GM21619 (cell line): ENCODE measurements around the gene CDH12.
"Not testable (repeated sequence)": the region's sequence is repeated elsewhere in the genome, so short reads cannot be mapped to it uniquely, and the experiment has no call there.

ENCODE experiments used
- ATAC-seq: cut with Tn5 transposase; IDR thresholded peaks from one replicate; pipeline ENCODE4 v1.9.1; 2021; ENCODE audit not compliant: unreplicated experiment

Gene CDH12

GRCh38 chr5:22316294-22316693 lies 536.9 kb downstream of the CDH12 start:
- ATAC-seq: no peak

GRCh38 chr5:22315052-22315451 lies 538.1 kb downstream of the CDH12 start:
- not testable (repeated sequence) for ATAC-seq

DNA sequence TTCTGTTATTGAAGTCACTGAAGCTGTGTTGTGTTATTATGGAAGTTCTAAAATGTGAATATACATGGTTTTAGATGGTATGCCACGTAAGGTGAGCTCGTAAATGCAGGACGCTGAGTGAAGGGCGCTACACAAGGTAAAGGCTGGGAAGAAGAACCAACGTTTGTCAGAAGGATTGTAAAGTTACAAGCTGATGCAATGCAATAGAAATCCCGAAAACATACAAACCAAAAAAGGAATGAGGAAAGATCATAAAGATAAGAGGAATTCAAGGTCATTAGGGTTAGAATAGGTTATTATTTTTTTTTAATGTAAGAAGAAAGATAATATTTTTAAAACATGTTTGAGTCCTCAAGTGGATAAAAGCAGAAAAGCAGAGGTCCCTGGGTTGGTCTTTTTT lies 538.6 kb downstream of the CDH12 start:
- no peak for ATAC-seq

DNA sequence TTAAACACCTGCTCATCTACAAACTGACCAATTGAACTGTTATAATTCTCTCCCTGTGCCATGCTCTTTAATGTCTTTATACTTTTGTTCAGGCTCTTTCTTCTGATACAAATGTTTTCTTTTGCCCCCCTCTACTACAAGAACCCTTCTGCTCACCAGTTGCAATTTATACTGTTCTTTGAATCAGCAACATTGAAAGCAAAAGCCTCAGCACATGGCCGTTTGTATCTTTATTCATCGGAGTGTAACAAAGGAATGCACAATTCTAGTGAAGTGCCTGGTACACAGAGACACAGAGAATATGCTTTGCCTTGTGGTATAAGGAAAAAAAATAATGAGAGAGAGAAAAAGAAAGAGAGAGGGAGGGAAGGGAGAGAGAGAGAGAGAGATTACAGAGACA lies 547.1 kb downstream of the CDH12 start:
- no peak for ATAC-seq

DNA sequence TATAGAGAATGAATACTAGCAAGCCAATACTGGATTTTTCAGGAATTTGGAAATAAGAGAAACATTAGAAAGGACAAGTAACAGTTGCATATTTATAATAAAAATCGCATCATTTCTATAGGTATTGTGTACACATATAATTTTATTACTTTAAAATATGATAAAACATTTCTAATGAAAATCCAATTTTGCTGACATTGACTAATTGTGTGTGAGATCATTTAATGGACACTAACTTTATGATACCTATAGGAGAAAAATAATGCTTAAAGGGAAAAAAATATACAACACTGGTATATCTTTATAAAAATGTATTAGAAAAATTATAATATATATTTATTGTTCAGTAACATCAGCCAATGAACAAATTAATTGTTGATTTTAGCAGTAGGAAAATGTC lies 557.3 kb downstream of the CDH12 start:
- ATAC-seq: no peak

DNA sequence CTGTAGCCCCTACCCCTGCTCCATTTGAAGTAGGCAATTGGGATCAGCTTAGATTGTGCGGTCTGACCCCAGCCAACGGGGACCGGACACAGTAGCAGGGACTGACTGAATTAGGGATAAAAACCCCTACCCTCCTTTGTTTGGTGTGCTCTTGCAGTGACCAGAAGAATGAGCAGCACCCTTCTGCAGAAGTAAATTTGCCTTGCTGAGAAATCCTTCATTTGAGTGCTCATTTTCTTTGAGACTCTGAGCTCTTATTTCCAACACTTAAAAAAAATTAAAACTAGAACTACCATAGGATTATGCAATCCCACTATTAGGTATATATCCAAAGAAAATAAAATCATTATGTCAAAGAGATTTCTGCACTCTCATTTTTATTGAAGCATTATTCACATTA lies 560.0 kb downstream of the CDH12 start:
- ATAC-seq: no peak

DNA sequence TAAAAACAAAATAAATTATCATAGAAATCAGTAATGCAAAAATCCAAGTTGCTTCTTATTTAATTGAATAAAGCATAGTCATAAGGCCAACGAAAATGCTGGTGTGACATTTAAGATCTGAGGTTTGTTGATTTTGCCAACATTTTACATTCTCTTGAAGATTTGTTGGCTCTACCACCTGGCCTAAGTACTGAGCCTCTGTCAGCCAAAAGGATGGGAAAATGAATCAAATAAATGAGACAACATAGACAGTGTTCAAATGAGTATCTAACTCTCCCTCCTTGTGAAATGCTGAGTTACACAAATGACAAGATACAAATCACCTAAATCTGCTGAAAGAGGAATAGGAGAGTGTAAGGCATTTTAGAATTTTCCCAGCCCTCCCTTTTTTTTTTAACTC lies 575.0 kb downstream of the CDH12 start:
- no peak for ATAC-seq

DNA sequence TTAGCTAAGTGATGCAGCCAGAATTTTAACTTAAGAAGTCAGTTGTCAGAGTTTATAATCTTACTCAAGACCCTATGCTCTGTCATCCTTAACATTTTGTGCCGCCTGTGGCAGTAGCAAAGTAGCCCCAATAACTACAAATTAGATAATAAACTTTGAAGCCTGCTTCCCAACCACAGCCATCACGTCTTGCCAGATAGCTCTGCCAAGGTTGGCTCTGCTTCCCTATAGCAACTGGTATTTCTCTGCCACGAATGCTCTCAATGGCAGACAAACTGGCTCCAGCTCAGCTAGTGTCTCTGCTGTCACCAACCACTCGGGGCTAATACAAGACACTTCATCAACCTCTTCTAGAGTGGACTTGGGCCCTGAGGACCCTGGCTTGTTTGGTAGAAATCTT lies 576.1 kb downstream of the CDH12 start:
- ATAC-seq: no peak

GRCh38 chr5:22265855-22266254 lies 587.3 kb downstream of the CDH12 start:
- not testable (repeated sequence) for ATAC-seq

- ATAC-seq: no peak
Observed at GRCh38 chr5:22258139-22258538, 595.0 kb downstream of the CDH12 start.

- ATAC-seq: no peak
Observed at GRCh38 chr5:22250528-22250927, 602.6 kb downstream of the CDH12 start.

DNA sequence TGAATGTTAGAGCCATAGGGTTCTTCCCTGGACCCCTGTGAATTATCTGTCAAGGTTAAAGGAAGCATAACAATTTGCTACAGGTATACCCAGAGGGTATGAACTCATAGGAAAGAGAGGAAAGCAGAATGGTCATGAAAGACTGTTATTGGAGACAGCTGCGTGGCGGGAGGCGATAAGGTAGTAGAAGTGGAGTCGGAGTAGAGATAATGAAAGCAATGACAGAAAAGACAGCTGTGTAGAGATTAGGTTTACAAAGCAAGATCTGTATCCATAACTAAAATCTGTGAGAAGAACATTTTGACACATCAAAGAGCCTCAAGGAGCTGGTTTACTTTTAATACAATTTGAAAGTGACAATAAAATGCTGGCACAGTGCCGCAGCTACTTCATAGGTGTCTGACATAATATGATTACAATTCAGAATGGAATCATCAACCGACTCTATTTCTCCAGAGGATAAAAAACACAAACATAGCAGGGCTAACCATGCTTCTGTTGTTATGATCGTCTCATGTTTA lies 603.9 kb downstream of the CDH12 start:
- ATAC-seq: no peak

GRCh38 chr5:22245770-22246169 lies 607.4 kb downstream of the CDH12 start:
- ATAC-seq: no peak

GRCh38 chr5:22242532-22242931 lies 610.6 kb downstream of the CDH12 start:
- ATAC-seq: no peak

GRCh38 chr5:22238047-22238446 lies 615.1 kb downstream of the CDH12 start:
- ATAC-seq: no peak

DNA sequence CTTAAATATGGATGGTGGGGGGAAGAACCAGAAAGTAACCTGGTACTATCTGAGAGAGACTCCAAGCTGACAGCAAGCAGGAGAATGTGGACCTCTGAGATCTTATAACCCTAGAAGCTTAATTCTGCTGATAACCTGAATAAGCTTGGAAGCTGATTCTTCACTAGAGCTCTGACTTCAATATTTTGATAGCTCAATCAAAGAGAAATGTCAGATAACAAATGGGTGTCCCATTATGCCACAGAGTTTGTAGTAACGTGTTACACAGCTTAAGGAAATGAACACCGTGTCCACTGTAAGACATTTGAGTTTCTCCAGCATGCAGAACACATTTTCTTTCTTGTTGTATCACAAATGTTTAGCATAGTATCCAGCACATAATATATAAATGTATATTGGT lies 626.7 kb downstream of the CDH12 start:
- no peak for ATAC-seq

- ATAC-seq: no peak
Observed at GRCh38 chr5:22223079-22223478, 630.1 kb downstream of the CDH12 start.

DNA sequence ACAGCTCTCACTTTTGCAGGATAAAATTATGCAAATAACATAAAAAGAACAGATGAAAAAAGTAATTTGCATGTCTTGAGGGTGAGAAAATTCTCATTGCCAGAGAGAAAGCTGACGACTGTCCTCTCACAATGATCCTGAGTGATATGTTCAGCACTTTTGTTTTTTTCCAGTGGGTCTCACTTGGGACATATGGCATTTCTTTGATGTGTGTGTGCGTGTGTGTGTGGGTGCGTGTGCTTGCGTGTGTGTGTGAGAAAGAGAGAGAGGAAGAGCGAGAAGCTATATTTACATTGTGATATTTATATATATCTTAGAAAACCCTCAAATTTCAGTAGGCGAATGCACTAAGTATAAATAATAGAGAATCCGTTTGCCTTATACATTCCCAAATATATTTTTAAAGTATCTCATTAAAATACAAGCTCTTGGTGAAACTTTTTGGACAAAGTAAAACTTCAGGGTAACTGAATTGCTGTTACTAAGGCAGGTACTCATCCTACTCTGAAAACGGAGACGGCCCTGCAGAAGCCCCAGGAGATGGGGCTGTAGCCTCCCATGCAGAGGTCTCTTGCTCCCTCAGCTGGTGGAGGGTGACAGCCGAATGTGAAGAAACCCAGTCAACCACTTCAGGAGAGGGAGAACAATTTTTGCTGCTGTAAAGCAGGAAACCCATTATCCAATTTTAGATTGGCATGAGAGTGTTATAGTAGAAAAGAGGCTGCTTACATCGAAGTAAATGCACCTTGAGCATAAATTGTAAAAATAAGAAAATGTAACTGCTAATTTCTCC lies 639.2 kb downstream of the CDH12 start:
- ATAC-seq: not testable (repeated sequence)

DNA sequence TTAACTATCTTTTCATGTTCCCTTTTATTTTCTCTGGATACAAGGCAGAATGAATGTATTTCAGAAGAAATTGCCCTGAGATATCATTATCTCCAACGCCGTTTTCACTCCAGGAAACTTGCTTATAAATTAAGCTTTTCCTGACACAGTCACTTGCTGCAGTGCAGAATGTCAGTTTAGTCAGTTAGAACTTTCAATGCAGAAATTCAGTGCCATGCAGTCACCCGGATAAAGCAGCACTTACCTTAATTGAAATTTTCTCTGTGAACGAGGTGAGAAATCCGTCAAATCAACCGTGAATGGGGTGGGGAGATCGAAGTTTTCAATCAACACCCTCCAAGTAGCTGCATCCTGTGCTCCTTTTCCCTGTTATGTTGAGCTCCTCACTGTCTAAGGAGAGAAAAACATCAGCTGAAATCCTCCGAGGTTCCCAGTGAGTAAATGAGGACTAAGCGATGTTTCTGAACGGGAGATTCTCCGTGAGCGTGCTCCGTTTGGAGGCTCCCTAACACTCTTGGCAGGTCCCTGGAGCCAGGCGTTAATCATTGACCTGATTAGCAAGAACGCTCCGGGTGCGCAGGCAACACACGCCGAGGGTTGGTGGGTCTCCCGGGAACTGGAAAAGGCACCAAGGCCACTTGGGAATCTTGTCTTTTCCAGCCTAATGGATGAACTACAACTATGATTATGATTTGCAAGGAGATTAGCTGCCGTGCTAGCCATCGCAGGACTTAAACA lies 640.7 kb downstream of the CDH12 start:
- not testable (repeated sequence) for ATAC-seq

DNA sequence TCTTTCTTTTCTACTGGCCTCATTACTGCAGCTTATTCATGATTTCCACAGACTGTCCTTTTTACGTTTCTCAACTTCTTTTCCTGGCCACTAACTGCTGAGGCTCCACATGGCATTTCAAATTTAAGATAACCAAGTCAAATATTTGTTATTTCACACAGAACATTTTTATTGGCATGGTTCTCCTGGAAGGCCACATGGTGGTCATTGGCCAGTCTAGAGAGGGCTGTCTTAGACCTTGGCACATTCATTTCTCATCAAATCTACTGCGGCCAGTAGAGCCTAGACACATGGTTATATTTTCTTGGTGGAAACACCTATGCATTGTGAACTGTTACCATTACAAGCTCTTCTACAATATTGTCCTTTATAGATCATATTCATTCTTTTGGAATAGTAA lies 644.7 kb downstream of the CDH12 start:
- not testable (repeated sequence) for ATAC-seq

- not testable (repeated sequence) for ATAC-seq
Observed at GRCh38 chr5:22188651-22189050, 664.5 kb downstream of the CDH12 start.

- ATAC-seq: not testable (repeated sequence)
Observed at GRCh38 chr5:22187632-22188228, 665.4 kb downstream of the CDH12 start.
